G401 (cell line): ENCODE results near the gene GNAQ. TPM values are rescaled to one million over a fixed set of nuclear protein-coding genes. Genes with fewer than 3 reads are reported as not detected.
A peak's percentile ranks its signal among the peaks of the same experiment; 100 is the strongest.
"Not testable (repeated sequence)": the region's sequence is repeated elsewhere in the genome, so short reads cannot be mapped to it uniquely, and the experiment has no call there.

ENCODE experiments used
- DNase-seq: peaks from one replicate; pipeline ENCODE4 v3.0.0-alpha.2; 2015; ENCODE audit warnings: low spot score
- in situ Hi-C: cut with HindIII; loops from 2 replicates; pipeline ENCODE4 v1.10.0; 2016; ENCODE audit warnings: low sequenced_read_pairs, mixed read lengths
- total RNA-seq: library from RNA; depleted of rRNA; stranded (reverse); fragments of >200 nt; shearing (Covaris generic); gene quantifications from 2 replicates; pipeline ENCODE4 v1.2.3, GENCODE V29; 2014; rRNA removed

Gene GNAQ
- 17.8 and 24.5 TPM in 2 replicates for total RNA-seq

GRCh38 chr9:78031444-78031892, at the start of gene GNAQ:
TSS of gene GNAQ (minus strand) at chr9:78031811. CDS start at chr9:78031235, 576 bp downstream.
- in situ Hi-C loops = no loop called here
- no peak for DNase-seq

GRCh38 chr9:78074385-78075291, 43.0 kb upstream of the GNAQ start:
- DNase-seq = no peak
- in situ Hi-C loops = no loop called here

GRCh38 chr9:78073722-78074121, 42.1 kb upstream of the GNAQ start:
- in situ Hi-C loops = no loop called here
- DNase-seq = no peak

GRCh38 chr9:78072586-78073199, 41.1 kb upstream of the GNAQ start:
- DNase-seq = no peak
- in situ Hi-C loops = no loop called here

GRCh38 chr9:78070521-78070920, 38.9 kb upstream of the GNAQ start:
- DNase-seq = no peak
- in situ Hi-C loops = no loop called here

- in situ Hi-C loops = no loop called here
Observed at GRCh38 chr9:78064075-78064474, 32.5 kb upstream of the GNAQ start.

GRCh38 chr9:78062710-78063109, 31.1 kb upstream of the GNAQ start:
- in situ Hi-C loops = no loop called here
- DNase-seq = no peak

More at GRCh38 chr9:78064075-78064474, 32.5 kb upstream of the GNAQ start:
- peak; percentile 99 for DNase-seq

- in situ Hi-C loops, DNase-seq: not testable (repeated sequence)
Observed at GRCh38 chr9:78054218-78054617, 22.6 kb upstream of the GNAQ start.

- DNase-seq = no peak
- in situ Hi-C loops = no loop called here
Observed at GRCh38 chr9:78053627-78054026, 22.0 kb upstream of the GNAQ start.

GRCh38 chr9:78050421-78050820, 18.8 kb upstream of the GNAQ start:
- DNase-seq = no peak
- in situ Hi-C loops = no loop called here

- in situ Hi-C loops = no loop called here
- no peak for DNase-seq
Observed at GRCh38 chr9:78049484-78049883, 17.9 kb upstream of the GNAQ start.

GRCh38 chr9:78047106-78047505, 15.5 kb upstream of the GNAQ start:
- in situ Hi-C loops = no loop called here
- no peak for DNase-seq

- in situ Hi-C loops = no loop called here
- DNase-seq = no peak
Observed at GRCh38 chr9:78046112-78046511, 14.5 kb upstream of the GNAQ start.

- no peak for DNase-seq
- in situ Hi-C loops = no loop called here
Observed at GRCh38 chr9:78044886-78045285, 13.3 kb upstream of the GNAQ start.

GRCh38 chr9:78044189-78044588, 12.6 kb upstream of the GNAQ start:
- no peak for DNase-seq
- in situ Hi-C loops = no loop called here

GRCh38 chr9:78041971-78042370, 10.4 kb upstream of the GNAQ start:
- peak; percentile 97 for DNase-seq
- in situ Hi-C loops = no loop called here

GRCh38 chr9:78040726-78041125, 9.1 kb upstream of the GNAQ start:
- peak; percentile 87 for DNase-seq
- in situ Hi-C loops = no loop called here

GRCh38 chr9:78038620-78039300, 7.1 kb upstream of the GNAQ start:
- DNase-seq = no peak
- in situ Hi-C loops = no loop called here

GRCh38 chr9:78035383-78035993, 3.9 kb upstream of the GNAQ start:
- in situ Hi-C loops = no loop called here
- peak; percentile 89 for DNase-seq
